HG02798 (cell line): Measurements from ENCODE around the gene GPR161.
"Not testable (repeated sequence)": the region's sequence is repeated elsewhere in the genome, so short reads cannot be mapped to it uniquely, and the experiment has no call there.

Experiments
- ATAC-seq: cut with Tn5 transposase; IDR thresholded peaks from one replicate; pipeline ENCODE4 v1.9.1; 2021; ENCODE audit warnings: mild to moderate bottlenecking; ENCODE audit not compliant: unreplicated experiment, poor library complexity

Gene GPR161, protein sequence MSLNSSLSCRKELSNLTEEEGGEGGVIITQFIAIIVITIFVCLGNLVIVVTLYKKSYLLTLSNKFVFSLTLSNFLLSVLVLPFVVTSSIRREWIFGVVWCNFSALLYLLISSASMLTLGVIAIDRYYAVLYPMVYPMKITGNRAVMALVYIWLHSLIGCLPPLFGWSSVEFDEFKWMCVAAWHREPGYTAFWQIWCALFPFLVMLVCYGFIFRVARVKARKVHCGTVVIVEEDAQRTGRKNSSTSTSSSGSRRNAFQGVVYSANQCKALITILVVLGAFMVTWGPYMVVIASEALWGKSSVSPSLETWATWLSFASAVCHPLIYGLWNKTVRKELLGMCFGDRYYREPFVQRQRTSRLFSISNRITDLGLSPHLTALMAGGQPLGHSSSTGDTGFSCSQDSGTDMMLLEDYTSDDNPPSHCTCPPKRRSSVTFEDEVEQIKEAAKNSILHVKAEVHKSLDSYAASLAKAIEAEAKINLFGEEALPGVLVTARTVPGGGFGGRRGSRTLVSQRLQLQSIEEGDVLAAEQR

DNA sequence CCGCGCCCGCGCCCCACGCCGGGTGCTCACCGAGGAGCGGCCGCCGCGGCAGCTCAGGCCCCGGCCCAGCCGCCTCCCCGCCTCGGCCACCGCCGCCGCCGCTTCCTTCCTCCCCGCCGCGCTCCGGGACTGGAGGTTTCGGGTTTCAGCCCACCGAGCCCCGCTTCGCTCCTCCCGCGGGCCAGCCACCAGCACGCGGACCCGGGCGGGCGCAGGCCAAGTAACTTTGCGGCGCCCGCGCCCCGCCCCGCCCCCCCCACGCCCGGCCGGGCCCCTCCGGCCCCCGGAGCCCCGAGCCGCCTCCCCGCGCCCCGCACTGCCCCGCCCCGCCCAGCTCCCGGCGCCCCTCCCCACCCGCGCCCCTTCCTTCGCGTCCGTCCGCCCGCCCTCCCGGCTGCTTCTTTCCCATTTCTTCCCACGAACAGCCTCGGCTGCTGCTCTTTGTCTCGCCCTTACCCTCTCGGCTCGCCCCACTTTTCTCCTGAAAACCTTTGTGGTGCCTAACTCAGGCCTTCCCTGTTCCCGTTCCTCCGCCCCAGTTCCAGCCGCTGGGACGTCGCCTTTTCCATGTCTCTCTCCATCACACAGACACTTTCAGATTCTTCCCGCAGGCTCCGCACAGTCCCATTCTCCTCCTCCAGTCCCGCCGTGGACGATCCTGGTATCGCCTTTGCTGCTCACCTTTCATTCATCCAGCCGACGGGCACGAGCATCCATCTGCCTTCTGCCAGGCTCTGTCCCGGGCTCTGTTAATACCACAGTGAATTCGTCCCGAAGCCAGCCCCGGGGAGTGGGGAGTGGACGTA is at the start of gene GPR161:
Gene GPR161 (minus strand): TSS at position 222 of the 806 bp plus-strand sequence. CDS start 32,080 bp downstream, outside the sequence.
- ATAC-seq: peak; percentile 37

DNA sequence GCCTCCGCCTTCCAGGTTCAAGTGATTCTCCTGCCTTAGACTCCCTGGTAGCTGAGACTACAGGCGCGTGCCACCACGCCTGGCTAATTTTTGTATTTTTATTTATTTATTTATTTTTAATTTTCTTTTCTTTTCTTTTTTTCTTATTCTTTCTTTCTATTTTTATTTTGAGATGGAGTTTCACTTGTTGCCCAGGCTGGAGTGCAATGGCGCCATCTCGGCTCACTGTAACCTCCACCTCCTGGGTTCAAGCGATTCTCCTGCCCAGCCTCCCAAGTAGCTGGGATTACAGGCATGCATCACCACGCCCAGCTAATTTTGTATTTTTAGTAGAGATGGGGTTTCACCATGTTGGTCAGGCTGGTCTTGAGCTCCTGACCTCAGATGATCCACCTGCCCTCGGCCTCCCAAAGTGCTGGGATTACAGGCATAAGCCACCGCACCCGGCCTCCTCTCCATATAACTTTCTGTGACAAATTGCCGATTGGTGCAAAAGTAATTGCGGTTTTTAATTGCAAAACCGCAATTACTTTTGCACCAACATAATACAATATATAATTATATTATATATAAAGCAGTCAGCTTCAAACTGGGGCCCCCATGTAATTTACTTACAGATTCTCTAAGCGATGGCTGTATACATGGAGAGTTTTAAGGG is 44.5 kb upstream of the GPR161 start:
- not testable (repeated sequence) for ATAC-seq

DNA sequence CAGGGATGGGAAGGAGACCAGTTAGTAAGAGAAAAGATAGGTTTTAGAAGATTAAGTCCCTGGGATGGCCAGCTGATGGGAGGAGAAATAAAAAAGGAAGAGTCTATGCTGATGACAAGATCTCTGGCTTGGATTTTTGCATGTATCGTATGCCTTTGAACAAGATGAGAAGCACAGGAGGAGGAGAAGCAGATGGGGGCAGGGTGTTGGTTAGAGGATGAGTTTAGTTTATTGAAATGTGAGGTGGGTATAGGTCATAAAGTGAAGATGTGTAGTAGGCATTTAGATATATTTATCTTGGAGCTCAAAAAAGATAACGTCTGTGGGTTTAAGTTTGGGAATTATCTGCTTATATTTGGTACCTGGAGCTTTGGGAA is 43.4 kb upstream of the GPR161 start:
- ATAC-seq: no peak

DNA sequence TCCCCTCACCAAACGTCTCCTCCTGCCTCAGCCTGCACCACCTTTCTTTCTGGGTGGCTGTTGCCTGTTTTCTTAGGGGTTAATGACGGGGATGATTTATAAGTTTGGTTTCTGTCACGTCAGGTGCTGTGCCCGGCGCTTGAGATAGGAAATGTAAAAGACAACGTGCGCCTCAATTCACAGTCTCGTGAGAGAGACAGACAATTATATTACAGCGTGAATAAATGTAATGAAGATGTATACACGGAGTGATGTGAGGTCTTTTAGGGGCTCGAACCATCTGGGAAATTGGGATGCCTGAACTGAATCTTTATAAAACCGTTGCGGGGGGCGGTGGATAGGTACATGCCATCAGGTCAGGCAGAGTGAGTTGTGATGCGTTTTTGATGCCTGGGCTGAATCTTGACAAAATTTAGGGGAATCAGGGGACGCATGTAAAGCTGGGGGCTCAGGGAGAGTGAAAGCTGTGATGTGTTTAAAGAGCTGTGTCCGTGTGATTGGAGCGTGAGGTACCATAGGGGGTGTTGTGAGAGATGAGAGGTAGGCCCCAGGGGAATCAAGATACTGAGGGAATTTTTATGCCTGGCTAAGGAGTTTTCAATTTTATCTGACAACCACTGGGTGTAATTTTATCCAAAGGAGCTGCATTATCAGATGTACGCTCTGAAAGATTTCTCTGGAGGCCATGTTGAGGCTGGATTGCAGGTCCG is 42.9 kb upstream of the GPR161 start:
- no peak for ATAC-seq

DNA sequence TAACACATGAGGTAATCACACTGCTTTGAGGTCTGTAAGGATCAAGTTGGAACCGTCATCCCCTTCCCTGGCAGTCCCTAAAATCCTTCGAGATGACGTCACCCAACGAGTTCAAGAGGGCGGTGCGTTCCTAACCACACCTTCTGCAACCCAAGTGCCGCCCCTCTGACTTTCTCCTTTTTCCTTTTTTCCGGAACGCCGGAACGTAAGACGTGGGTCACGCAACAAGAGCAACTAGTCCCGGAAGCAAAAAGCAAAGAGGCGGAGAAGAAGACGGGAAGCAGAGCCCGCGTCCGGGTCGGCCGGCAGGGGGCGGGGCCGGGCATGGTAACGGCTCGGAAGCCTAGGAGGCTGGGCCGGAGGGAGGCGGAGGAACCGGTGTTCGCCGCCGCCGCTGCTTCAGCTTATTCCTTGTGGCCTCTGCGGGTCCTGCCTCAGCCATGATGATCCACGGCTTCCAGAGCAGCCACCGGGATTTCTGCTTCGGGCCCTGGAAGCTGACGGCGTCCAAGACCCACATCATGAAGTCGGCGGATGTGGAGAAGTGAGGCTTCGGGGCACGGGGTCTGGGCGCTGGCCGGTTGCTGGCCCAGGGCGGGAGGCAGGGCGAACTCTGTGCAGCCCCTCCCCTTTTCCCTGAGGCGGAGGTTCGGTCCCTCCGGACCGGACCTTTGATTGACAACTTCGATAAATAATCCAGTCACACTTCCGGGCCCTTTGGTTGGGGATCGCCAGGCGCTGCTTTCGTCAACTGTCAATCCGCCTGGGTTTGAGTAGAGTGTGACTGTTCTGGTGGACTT is 42.1 kb upstream of the GPR161 start, which contains the start of gene TIPRL:
Gene TIPRL (plus strand): TSS at position 325 of the 800 bp plus-strand sequence. CDS start 116 bp downstream, at position 441.
- peak; percentile 96 for ATAC-seq

DNA sequence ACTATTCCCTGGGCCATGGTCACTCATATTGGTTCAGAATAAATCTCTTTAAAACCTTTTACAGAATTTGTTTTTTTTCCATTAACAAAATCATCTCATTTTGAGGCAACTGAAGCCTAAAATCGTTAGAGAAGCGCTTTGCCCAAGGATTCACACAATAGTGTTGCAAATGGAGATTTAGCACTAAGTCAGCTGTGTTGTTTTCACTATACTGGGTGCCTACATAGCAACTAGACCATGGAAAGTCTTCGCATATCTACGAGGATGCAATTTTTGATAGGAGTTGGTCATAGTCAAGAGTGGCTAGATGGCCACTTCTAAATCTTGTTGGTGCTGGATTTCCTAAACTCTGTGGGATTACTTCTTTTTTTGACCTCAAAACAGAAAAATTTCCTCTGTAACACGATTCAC is 41.5 kb upstream of the GPR161 start:
- ATAC-seq: no peak

DNA sequence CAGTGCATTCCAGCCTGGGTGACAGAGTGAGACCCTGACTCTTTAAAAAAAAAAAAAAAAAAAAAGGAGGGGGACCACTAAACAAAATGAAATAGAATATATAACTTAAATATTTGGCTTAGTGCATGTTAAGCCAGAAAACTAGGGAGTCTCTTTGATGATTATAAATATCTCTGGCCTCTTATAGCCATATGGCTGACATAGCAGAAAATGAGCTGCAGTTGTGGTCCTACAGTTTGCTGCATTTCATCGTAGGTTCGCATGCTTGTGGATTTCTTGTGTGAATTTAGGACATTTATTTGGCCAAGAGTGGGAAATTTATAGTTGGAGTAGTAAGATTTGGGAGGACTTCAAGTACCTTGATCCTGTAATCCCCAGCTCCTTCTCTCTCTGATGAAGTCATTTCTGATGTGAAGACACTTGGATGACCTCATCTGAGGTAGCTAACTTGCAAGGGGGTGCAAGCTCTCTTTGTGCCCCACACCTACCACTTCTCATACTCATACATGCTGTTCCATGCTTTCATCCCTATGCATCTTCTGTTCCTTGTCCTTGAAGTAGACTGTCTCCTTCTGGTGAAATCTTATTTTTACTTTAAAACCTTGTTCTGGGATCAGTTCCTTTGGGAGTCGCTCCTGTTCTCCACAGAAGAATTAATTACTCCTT is 35.7 kb upstream of the GPR161 start:
- no peak for ATAC-seq

DNA sequence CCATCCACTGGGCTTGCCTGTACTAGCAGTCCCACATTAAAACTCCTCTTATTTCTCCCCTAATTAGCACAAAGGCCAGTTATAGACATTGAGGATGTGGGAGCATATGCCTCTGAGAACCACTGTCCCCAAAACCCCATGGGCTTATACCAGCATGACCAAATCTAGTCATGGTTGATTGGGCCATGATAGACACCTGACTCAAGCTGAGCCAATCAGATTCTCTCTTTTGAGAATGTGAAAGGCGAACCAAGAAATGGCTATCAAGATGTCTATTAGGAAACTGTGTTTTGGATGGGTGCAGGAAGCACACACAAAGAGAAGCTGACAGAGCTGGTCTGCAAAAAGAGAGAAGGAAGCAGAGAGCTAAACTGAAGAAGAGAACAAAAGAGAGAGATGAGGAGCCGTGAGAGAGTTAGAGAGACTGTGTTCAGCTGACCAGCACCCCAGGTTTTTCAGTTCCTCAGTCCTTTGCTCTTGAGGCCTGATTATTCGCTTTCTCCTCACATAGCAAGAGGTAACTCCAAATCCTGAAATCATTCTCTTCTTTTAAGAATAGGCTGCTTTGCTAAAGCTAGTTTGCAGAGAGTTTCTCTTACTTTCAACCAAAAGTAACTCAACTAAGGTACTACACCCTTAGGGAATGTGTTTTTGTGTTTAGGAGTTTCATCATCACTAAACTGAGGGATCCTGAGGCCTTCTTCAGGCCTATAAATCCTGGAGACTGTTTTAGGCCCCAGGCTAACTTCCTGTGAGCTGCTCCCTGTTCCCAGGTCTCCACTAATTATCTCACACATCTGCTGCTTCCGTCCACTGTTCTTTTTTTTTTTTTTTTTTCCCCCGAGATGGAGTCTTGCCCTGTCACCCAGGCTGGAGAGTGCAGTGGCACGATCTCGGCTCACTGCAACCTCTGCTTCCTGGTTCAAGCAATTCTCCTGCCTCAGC is 34.1 kb upstream of the GPR161 start:
- no peak for ATAC-seq

DNA sequence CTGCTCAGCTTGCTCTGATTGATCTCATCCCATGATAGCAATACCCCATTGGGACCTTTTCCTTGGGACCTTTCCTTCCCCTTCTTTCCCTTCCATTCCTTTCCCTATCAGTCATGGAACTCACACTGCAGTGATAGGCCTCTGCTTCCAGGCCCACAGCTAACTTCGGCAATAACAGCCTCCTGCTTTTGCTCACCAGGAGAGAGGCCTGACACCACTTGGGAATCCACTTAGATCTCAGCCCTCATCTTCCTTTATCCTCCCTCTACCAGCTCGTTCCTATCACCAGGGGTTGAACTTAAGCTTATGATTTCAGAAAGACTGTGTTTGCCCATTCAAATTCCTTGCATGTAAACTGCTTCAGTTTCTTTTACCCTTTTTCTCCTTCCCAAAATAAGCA is 31.1 kb upstream of the GPR161 start:
- ATAC-seq: no peak

DNA sequence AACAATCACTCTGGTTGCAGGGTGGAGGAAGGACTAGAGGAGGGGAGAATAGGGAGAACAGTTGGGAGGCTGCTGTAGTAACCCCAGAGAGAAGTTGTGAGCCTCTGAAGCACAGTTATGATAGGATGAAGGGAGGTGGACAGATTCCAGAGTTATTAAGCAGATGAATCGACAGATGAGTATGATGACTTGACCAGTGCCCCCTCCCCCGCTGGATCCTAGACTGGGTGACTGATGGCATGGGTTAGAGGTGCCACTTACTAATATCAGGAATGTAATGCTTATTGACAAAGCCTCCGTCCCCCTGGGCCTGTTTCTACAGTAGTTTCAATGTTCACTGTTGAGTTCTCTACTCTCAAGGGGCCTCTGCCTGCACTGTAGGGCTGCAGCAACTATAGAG is 28.0 kb upstream of the GPR161 start:
- ATAC-seq: no peak

DNA sequence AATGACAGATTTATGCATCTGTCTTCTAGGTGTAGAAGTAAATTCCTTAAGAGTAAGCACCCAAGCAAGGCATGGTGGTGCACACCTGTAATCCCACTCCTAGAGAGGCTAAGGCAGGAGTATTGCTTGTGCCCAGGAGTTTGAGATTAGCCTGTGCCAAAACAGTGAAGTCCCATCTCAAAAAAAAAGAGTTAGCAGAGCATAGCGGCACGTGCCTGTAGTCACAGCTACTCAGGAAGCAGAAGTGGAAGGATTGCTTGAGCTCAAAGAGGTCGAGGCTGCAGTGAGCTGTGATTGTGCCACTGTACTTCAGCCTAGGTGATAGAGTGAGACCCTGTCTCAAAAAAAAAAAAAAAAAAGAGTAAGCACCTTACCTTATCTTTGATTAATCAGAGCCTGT is 26.9 kb upstream of the GPR161 start:
- no peak for ATAC-seq

DNA sequence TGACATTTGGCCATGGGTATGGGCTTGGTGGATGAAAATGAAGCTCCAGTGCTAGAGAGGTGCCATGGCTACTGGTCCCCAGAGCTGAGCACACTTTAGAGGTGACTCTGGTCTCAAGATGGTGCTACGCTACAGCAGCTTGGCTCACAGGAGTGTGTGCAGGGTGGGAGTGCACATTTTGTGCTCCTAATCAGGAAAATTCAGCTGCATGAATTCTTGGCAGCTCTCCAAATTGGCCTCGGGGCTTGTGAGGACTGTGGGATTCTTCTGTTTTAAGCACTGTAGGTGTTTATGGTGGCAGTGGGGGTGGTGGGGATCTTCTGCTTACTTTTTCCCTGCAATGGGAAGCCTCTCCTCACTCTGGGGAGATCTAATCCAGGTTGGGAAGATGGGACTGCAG is 24.7 kb upstream of the GPR161 start:
- ATAC-seq: no peak

DNA sequence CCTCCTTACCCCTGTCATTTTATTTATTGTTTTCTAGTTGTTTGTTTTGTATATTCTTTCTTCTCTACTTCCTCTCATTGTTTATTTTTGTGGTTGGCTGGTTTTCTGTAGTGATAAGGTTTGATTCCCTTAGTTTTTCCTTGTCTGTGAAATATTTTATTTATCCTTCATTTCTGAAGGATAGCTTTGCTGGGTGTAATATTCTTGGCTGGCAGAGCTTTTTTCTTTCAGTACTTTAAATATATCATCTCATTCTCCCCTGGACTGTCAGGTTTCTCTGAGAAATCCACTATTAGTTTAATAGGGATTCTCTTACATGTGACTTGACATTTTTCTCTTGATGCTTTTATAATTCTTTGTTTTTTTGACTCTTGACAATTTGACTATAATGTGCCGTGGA is 23.2 kb upstream of the GPR161 start:
- ATAC-seq: no peak

DNA sequence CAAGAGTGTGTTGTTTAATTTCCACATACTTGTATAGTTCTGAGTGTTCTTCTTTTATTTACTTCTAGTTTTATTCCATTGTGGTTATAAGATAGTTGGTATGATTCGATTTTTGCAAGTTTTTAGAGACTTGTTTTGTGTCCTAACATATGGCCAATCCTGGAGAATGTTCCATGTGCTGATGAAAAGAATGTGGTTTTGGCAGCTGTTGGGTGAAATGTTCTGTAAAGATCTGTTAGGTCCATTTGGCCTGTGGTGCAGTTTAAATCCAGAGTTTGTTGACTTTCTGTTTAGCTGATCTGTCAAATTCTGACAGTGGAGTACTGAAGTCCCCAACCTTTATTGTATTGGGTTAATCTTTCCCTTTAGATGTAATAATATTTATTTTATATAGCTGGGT is 22.5 kb upstream of the GPR161 start:
- no peak for ATAC-seq

DNA sequence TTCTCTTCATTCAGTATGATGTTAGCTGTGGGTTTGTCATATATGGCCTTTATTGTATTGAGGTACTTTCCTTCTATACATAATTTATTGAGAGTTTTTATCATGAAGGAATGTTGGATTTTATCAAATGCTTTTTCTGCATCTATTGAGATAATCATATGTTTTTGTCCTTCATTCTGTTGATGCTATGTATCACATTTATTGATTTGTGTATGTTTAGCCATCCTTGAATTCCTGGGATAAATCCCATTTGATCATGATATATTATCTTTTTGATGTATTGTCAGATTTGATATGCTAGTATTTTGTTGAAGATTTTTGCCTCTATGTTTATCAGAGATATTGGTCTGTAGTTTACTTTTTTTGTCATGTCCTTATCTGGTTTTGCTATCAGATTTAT is 20.9 kb upstream of the GPR161 start:
- ATAC-seq: no peak

DNA sequence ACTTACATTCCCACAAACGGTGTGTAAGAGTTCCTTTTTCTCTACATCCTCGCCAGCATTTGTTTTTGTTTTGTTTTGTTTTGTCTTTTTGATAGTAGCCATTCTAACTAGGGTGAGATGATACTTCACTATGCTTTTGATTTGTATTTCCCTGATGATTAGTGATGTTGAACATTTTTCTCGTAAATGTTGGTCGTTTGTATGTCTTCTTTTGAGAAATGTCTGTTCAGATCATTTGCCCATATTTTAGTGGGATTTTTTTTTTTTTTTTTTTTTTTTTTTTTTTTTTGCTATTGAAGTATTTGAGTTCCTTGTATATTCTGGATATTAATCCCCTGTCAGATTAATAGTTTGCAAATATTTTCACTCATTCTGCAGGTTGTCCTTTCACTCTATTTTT is 19.2 kb upstream of the GPR161 start:
- ATAC-seq: no peak

DNA sequence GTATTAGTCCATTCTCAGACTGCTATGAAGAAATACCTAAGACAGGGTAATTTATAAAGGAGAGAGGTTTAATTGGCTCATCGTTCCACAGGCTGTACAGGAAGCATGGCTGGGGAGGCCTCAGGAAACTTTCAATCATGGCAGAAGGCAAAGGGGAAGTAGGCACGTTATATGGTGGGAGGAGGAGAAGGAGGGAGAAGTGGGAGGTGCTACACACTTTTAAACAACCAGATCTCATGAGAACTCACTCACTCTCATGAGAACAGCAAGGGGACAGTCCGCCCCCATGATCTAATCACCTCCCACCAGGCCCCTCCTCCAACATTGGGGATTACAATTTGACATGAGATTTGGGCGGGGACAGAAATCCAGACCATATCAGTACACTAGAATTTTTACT is 18.0 kb upstream of the GPR161 start:
- not testable (repeated sequence) for ATAC-seq

DNA sequence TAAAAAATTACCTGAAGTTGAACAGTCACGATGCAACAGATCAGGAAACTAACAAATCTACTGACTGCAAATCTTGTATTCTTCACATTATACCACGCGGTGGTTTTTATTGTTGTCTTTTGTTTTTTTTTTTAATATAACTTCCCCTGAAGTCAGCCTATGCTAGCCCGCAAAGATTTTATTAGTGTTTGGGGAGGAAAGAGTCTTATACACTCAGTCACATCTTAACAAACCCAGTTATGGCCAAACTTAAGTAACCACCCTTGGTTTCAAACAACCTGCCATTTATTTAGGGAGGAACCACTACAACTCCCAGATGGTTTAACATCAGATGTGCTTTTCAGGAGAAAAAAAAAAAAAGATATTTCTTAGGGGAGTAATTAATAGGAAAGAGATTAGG is 15.2 kb upstream of the GPR161 start:
- ATAC-seq: no peak
